ENCODE results near the gene BIRC6. TPM values are rescaled to one million over a fixed set of nuclear protein-coding genes. Genes with fewer than 3 reads are reported as not detected.
"Not testable (repeated sequence)": the region's sequence is repeated elsewhere in the genome, so short reads cannot be mapped to it uniquely, and the experiment has no call there.

The BIRC6 gene
- total RNA-seq, 2 donors from 2014 or later, result 149 to 160 TPM

GRCh38 chr2:32330136-32330535 is 26.7 kb upstream of the BIRC6 start:
- no peak for TF ChIP-seq CTCF (IDR thresholded peaks at IDR 0.05)
- Histone ChIP-seq H3K4me3 (no peak overlapping the region), H3K27me3 (replicated peaks; ENCODE audit: insufficient read depth) (no peaks in the 10 kb centered on the region), H3K9me3 (no peaks in the 10 kb centered on the region), H3K4me1 (ENCODE audit: control insufficient read depth in 1 of 2, low read depth in 2 of 2) (no peaks in the 10 kb centered on the region), H3K27ac (no peak overlapping the region), H3K36me3 (no peaks in the 10 kb centered on the region)
- no peak for ATAC-seq (ENCODE audit: insufficient number of reproducible peaks, low FRiP score, low read depth)
- DNase-seq (ENCODE audit: low spot score), result no peak

GRCh38 chr2:32342801-32343200 is 14.0 kb upstream of the BIRC6 start:
- TF ChIP-seq CTCF (IDR thresholded peaks at IDR 0.05), result no peak
- H3K36me3 ChIP-seq, result peaks cover 3% of the 10 kb centered on the region
- H3K4me1 ChIP-seq (ENCODE audit: control insufficient read depth in 1 of 2, low read depth in 2 of 2), result peaks cover 0 to 8% of the 10 kb centered on the region in 2 donors
- DNase-seq (ENCODE audit: low spot score) (no peak), ATAC-seq (ENCODE audit: insufficient number of reproducible peaks, low FRiP score, low read depth) (no peak)
- no peak overlapping the region for H3K4me3 ChIP-seq
- no peaks in the 10 kb centered on the region for H3K9me3 ChIP-seq
- H3K27me3 ChIP-seq (replicated peaks; ENCODE audit: insufficient read depth), result no peaks in the 10 kb centered on the region
- H3K27ac ChIP-seq, result no peak overlapping the region

GRCh38 chr2:32350797-32351196 is 6.0 kb upstream of the BIRC6 start:
- H3K27me3 ChIP-seq (replicated peaks; ENCODE audit: insufficient read depth); H3K4me3 ChIP-seq; H3K27ac ChIP-seq; DNase-seq (ENCODE audit: low spot score); H3K9me3 ChIP-seq; H3K36me3 ChIP-seq; ATAC-seq (ENCODE audit: insufficient number of reproducible peaks, low FRiP score, low read depth); H3K4me1 ChIP-seq (ENCODE audit: control insufficient read depth in 1 of 2, low read depth in 2 of 2): not testable (repeated sequence)

GRCh38 chr2:32355976-32356680 is 695 bp upstream of the BIRC6 start:
- DNase-seq (ENCODE audit: low spot score) (no peak), ATAC-seq (ENCODE audit: insufficient number of reproducible peaks, low FRiP score, low read depth) (no peak)
- TF ChIP-seq CTCF (IDR thresholded peaks at IDR 0.05), result no peak
- Histone ChIP-seq H3K4me1 (ENCODE audit: control insufficient read depth in 1 of 2, low read depth in 2 of 2) (peaks cover 29 to 31% of the 10 kb centered on the region in 2 donors), H3K4me3 (peak overlapping the region; percentile 99), H3K27ac (peak overlapping the region; percentile 98), H3K27me3 (replicated peaks; ENCODE audit: insufficient read depth) (no peaks in the 10 kb centered on the region), H3K36me3 (no peaks in the 10 kb centered on the region), H3K9me3 (no peaks in the 10 kb centered on the region)

- peak overlapping the region; percentile 98 for H3K27ac ChIP-seq
- H3K36me3 ChIP-seq, result no peaks in the 10 kb centered on the region
- H3K4me3 ChIP-seq, result peak overlapping the region; percentile 99
- TF ChIP-seq CTCF (IDR thresholded peaks at IDR 0.05), result no peak
- no peaks in the 10 kb centered on the region for H3K27me3 ChIP-seq (replicated peaks; ENCODE audit: insufficient read depth)
- H3K4me1 ChIP-seq (ENCODE audit: control insufficient read depth in 1 of 2, low read depth in 2 of 2), result peaks cover 29 to 31% of the 10 kb centered on the region in 2 donors
- H3K9me3 ChIP-seq, result no peaks in the 10 kb centered on the region
- ATAC-seq (ENCODE audit: insufficient number of reproducible peaks, low FRiP score, low read depth) (no peak), DNase-seq (ENCODE audit: low spot score) (peak; percentile 6)
Measured at GRCh38 chr2:32357318-32358110, 691 bp downstream of the BIRC6 start.
